Transverse colon (tissue), 4 donors: ENCODE measurements around the gene NCBP3. TPM values are rescaled to one million over a fixed set of nuclear protein-coding genes. Genes with fewer than 3 reads are reported as not detected.

Experiments
- DNase-seq: peaks from one replicate; pipeline ENCODE4 v3.0.0-alpha.2; 2019
- H3K27ac ChIP-seq, 4 donors: fragments of 200-600 bp; sonication (generic); 2 replicates each; pipeline ENCODE4 v1.5.1; 2016 to 2018; ENCODE audit warnings: inconsistent platforms in 4 of 4
- H3K27me3 ChIP-seq: fragments of 200-600 bp; sonication (generic); 2 replicates; pipeline ENCODE4 v1.5.1; 2017; ENCODE audit warnings: inconsistent platforms
- H3K36me3 ChIP-seq, 4 donors: fragments of 200-600 bp; sonication (generic); 2 replicates each; pipeline ENCODE4 v1.5.1; 2017 to 2019; ENCODE audit warnings: inconsistent platforms in 4 of 4
- H3K4me1 ChIP-seq, 4 donors: fragments of 200-600 bp; sonication (generic); 2 replicates each; pipeline ENCODE4 v1.5.1; 2017 to 2020; ENCODE audit warnings: inconsistent platforms in 4 of 4
- H3K4me3 ChIP-seq, 4 donors: fragments of 200-600 bp; sonication (generic); 1 replicate in 1 of 4; 2 replicates in 3 of 4; pipeline versions ENCODE4 v1.5.1 to v1.6.1; 2017 to 2019; ENCODE audit warnings: inconsistent platforms in 4 of 4
- H3K9me3 ChIP-seq, 2 donors: fragments of 200-600 bp; sonication (generic); 2 replicates each; pipeline ENCODE4 v1.5.1; 2017 to 2019; ENCODE audit warnings: inconsistent platforms in 2 of 2
- CTCF ChIP-seq, 5 experiments: fragments of 200-600 bp in 3 of 5; fragments of 450-650 bp in 2 of 5; sonication (generic) in 3 of 5; IDR thresholded peaks; 1 replicate in 2 of 5; 2 replicates in 3 of 5; pipeline ENCODE4 v1.5.1; 2016 to 2017; ENCODE audit warnings: antibody characterized with exemption in 5 of 5, inconsistent platforms in 3 of 5, mild to moderate bottlenecking in 2 of 5, moderate library complexity in 1 of 5
- EP300 ChIP-seq: sonication (generic); formaldehyde crosslinking; IDR thresholded peaks from one replicate; pipeline ENCODE4 v1.6.1; 2017; ENCODE audit warnings: antibody characterized with exemption, low read depth
- POLR2A ChIP-seq: fragments of 450-650 bp; IDR thresholded peaks from one replicate; pipeline ENCODE4 v1.6.1; 2016; ENCODE audit warnings: antibody characterized with exemption, mild to moderate bottlenecking, moderate library complexity
- POLR2AphosphoS5 ChIP-seq, 3 donors: sonication (generic); formaldehyde crosslinking; IDR thresholded peaks; one replicate each; pipeline ENCODE4 v1.6.1; 2016; ENCODE audit warnings: antibody characterized with exemption in 3 of 3
- WGBS, 2 donors: methylation state at CpG; one replicate each; pipeline ENCODE4 v1.1.5; 2018; ENCODE audit warnings: low coverage in 1 of 2; 5-methylcytosine and 5-hydroxymethylcytosine counted together
- in situ Hi-C, 4 donors: fragments of 200-750 bp; cut with MboI; loops; one replicate each; pipeline versions ENCODE4 v1.15.0 to v1.15.1; 2017; ENCODE audit warnings: low sequenced_read_pairs in 3 of 4, low pct_ligation_motif_present in 1 of 4, low pct_unique_long_range_greater_than_20kb in 1 of 4
- intact Hi-C: fragments of 100-400 bp; cut with DNase I; formaldehyde crosslinking; loops from one replicate; pipeline ENCODE4 v1.15.1; 2023; ENCODE audit warnings: low total_unique reads
- total RNA-seq, 4 donors: library from RNA; depleted of rRNA; stranded (reverse); fragments of >200 nt; gene quantifications; one replicate each; pipeline ENCODE4 v1.1.0, GENCODE V29; 2016

The NCBP3 gene
- total RNA-seq, 4 donors from 2014 or later = 28.9 to 55.6 (median 45.8) TPM

GRCh38 chr17:3836551-3836950 is 9.5 kb downstream of the NCBP3 start:
- H3K9me3 ChIP-seq = no peaks in the 10 kb centered on the region
- peaks cover 0 to 23% (median 9%) of the 10 kb centered on the region in 4 donors for H3K36me3 ChIP-seq
- in situ Hi-C loops (loop anchor here in 2 of 4 donors (25.0 kb wide), 1 partner anchor 99 kb away; no protein-coding TSS in a partner anchor), intact Hi-C loops (no loop called here)
- DNase-seq = no peak
- no peaks in the 10 kb centered on the region for H3K27me3 ChIP-seq
- no peak overlapping the region for H3K27ac ChIP-seq
- TF ChIP-seq POLR2A (no peak), EP300 (no peak), CTCF (IDR thresholded peaks at IDR 0.05) (no peak), POLR2AphosphoS5 (IDR thresholded peaks at IDR 0.05) (no peak)
- 97% methylated on average over 10 of the region's 10 CpGs; no CpG with 5 or more reads in 1 of the 2 donors for WGBS, 2 donors
- H3K4me1 ChIP-seq = peaks cover 7 to 15% (median 12%) of the 10 kb centered on the region in 4 donors
- H3K4me3 ChIP-seq = no peak overlapping the region

GRCh38 chr17:3835410-3836229 is 10.4 kb downstream of the NCBP3 start:
- peaks cover 7 to 15% (median 12%) of the 10 kb centered on the region in 4 donors for H3K4me1 ChIP-seq
- intact Hi-C loops = no loop called here
- DNase-seq = no peak
- WGBS, 2 donors = 79 to 88% methylated on average over 3 to 14 of the region's 14 CpGs
- H3K4me3 ChIP-seq = no peak overlapping the region
- TF ChIP-seq CTCF (IDR thresholded peaks at IDR 0.05) = no peak
- no peak for TF ChIP-seq EP300
- no peak overlapping the region for H3K27ac ChIP-seq
- no peaks in the 10 kb centered on the region for H3K9me3 ChIP-seq
- H3K27me3 ChIP-seq = no peaks in the 10 kb centered on the region
- peaks cover 0 to 21% (median 9%) of the 10 kb centered on the region in 4 donors for H3K36me3 ChIP-seq
- in situ Hi-C loops = loop anchor here in 2 of 4 donors (25.0 kb wide), 1 partner anchor 98 kb away; no protein-coding TSS in a partner anchor

- in situ Hi-C loops = loop anchor here in 2 of 4 donors (25.0 kb wide), 1 partner anchor 98 kb away; no protein-coding TSS in a partner anchor
- H3K27me3 ChIP-seq = no peaks in the 10 kb centered on the region
- peaks cover 0 to 14% (median 7%) of the 10 kb centered on the region in 4 donors for H3K36me3 ChIP-seq
- 85 to 88% methylated on average over 4 of the region's 4 CpGs for WGBS, 2 donors
- no peaks in the 10 kb centered on the region for H3K9me3 ChIP-seq
- DNase-seq = no peak
- intact Hi-C loops = no loop called here
- TF ChIP-seq POLR2A (no peak), CTCF (IDR thresholded peaks at IDR 0.05) (no peak), POLR2AphosphoS5 (IDR thresholded peaks at IDR 0.05) (no peak), EP300 (no peak)
- H3K4me3 ChIP-seq = no peak overlapping the region
- peaks cover 7 to 15% (median 12%) of the 10 kb centered on the region in 4 donors for H3K4me1 ChIP-seq
- no peak overlapping the region for H3K27ac ChIP-seq
Measured at GRCh38 chr17:3834811-3835210, 11.2 kb downstream of the NCBP3 start.

GRCh38 chr17:3828852-3829232 is 17.2 kb downstream of the NCBP3 start:
- in situ Hi-C loops = loop anchor here (10.0 to 25.0 kb wide), 2 partner anchors 92 to 94 kb away; no protein-coding TSS in a partner anchor
- no peaks in the 10 kb centered on the region for H3K27me3 ChIP-seq

More at GRCh38 chr17:3828852-3829232, 17.2 kb downstream of the NCBP3 start:
- H3K4me3 ChIP-seq = no peak overlapping the region
- H3K4me1 ChIP-seq = peaks cover 0 to 14% (median 7%) of the 10 kb centered on the region in 4 donors
- TF ChIP-seq POLR2A = no peak
- TF ChIP-seq EP300 = no peak
- no peak for TF ChIP-seq POLR2AphosphoS5 (IDR thresholded peaks at IDR 0.05)
- no peak for TF ChIP-seq CTCF (IDR thresholded peaks at IDR 0.05)
- H3K27ac ChIP-seq = peak overlapping the region; percentile 52 to 65 (median 55)
- DNase-seq = no peak
- no peaks in the 10 kb centered on the region for H3K9me3 ChIP-seq
- peaks cover 0 to 25% (median 12%) of the 10 kb centered on the region in 4 donors for H3K36me3 ChIP-seq
- 85 to 89% methylated on average over 4 to 7 of the region's 7 CpGs for WGBS, 2 donors
- intact Hi-C loops = no loop called here
